ENCODE measurements around the gene HRCT1. TPM values are rescaled to one million over a fixed set of nuclear protein-coding genes. Genes with fewer than 3 reads are reported as not detected.

HRCT1 gene
- 10 to 100 TPM in 2 of 4 donors, 1 to 10 TPM in 2; 5.1 to 17.5 (median 11.3) TPM for total RNA-seq

DNA sequence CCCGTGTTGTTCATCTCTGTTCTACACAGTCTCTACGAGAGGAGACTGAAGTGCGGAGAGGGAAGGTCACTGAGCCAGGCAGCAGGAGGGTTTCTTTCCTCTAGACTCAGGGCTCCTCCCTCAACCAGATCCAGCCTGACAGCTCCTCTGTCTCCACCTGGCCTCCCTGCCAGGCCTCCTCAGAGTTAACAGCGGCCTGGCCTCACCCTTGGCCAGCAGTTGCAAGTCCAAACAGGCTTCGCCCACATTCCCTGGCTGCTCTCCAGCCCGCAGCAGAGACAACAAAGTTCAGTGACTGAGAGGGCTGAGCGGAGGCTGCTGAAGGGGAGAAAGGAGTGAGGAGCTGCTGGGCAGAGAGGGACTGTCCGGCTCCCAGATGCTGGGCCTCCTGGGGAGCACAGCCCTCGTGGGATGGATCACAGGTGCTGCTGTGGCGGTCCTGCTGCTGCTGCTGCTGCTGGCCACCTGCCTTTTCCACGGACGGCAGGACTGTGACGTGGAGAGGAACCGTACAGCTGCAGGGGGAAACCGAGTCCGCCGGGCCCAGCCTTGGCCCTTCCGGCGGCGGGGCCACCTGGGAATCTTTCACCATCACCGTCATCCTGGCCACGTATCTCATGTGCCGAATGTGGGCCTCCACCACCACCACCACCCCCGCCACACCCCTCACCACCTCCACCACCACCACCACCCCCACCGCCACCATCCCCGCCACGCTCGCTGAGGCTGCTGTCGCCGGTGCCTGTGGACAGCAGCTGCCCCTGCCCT lies at the start of gene HRCT1:
Gene HRCT1, plus strand, starts transcription at position 291 of the 768 bp plus-strand sequence. Its CDS starts 86 bp downstream, at position 377.
- TF ChIP-seq CTCF (IDR thresholded peaks at IDR 0.05): no peak
- DNase-seq (ENCODE audit: low spot score) (no peak), ATAC-seq (ENCODE audit: low FRiP score) (peak; percentile 48)

DNA sequence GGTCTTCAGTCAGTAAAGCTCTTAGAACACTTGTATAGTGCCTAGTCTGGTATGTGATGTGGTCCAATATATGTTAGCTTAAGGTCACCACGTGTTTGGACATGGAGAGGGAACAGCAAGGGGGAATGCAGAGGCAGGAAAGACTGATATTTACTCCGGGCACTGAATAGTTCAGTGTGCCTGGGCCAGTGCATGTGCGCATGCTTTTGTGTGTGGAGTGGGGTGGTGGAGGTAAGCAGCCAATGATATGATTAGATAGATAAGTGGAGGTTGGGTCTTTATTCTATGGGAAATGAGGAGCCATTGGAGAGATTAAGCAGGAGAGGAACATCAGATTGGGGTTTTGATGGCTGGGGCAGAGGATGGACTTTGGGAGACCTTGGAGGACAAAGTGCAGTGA lies 49.8 kb upstream of the HRCT1 start:
- no peak for TF ChIP-seq CTCF (IDR thresholded peaks at IDR 0.05)
- DNase-seq (ENCODE audit: low spot score) (no peak), ATAC-seq (ENCODE audit: low FRiP score) (no peak)

- TF ChIP-seq CTCF (IDR thresholded peaks at IDR 0.05): no peak
Measured at GRCh38 chr9:35856882-35857281, 49.1 kb upstream of the HRCT1 start.

GRCh38 chr9:35858458-35858857 lies 47.5 kb upstream of the HRCT1 start:
- TF ChIP-seq CTCF (IDR thresholded peaks at IDR 0.05): no peak
- DNase-seq (ENCODE audit: low spot score) (no peak), ATAC-seq (ENCODE audit: low FRiP score) (no peak)

More at GRCh38 chr9:35856882-35857281, 49.1 kb upstream of the HRCT1 start:
- DNase-seq (ENCODE audit: low spot score) (no peak), ATAC-seq (ENCODE audit: low FRiP score) (no peak)

- DNase-seq (ENCODE audit: low spot score) (no peak), ATAC-seq (ENCODE audit: low FRiP score) (no peak)
- TF ChIP-seq CTCF (IDR thresholded peaks at IDR 0.05): no peak
Measured at GRCh38 chr9:35859310-35859989, 46.6 kb upstream of the HRCT1 start.

- ATAC-seq (ENCODE audit: low FRiP score) (no peak), DNase-seq (ENCODE audit: low spot score) (no peak)
- no peak for TF ChIP-seq CTCF (IDR thresholded peaks at IDR 0.05)
Measured at GRCh38 chr9:35859990-35860339, 46.0 kb upstream of the HRCT1 start.
